ENCODE measurements around the gene MYO1E. TPM values are rescaled to one million over a fixed set of nuclear protein-coding genes. Genes with fewer than 3 reads are reported as not detected.
"Not testable (repeated sequence)": the region's sequence is repeated elsewhere in the genome, so short reads cannot be mapped to it uniquely, and the experiment has no call there.

The MYO1E gene
- total and polyA plus RNA-seq, 4 donors: 20.9 to 84.2 (median 52.4) TPM

- 94 to 100% methylated on average over 1 of the region's 1 CpG for WGBS, 2 donors
- DNase-seq: no peak
Measured at GRCh38 chr15:59338414-59338813, 34.3 kb downstream of the MYO1E start.

GRCh38 chr15:59336725-59337124 is 35.9 kb downstream of the MYO1E start:
- H3K27me3 ChIP-seq (ENCODE audit: control insufficient read depth in 3 of 3, insufficient read depth in 3 of 3, low read length in 2 of 3); H3K36me3 ChIP-seq (ENCODE audit: control insufficient read depth in 4 of 4, insufficient read depth in 4 of 4, low read length in 4 of 4); H3K4me1 ChIP-seq (ENCODE audit: control insufficient read depth in 5 of 5, insufficient read depth in 5 of 5, low read length in 5 of 5); DNase-seq; H3K4me3 ChIP-seq; H3K27ac ChIP-seq (ENCODE audit: low read depth in 1 of 2, low read length in 1 of 2); H3K9ac ChIP-seq (ENCODE audit: insufficient read depth in 1 of 2, low read length in 2 of 2); H3K9me3 ChIP-seq (ENCODE audit: control insufficient read depth in 4 of 4, insufficient read depth in 3 of 4, low read length in 3 of 4); ATAC-seq (ENCODE audit: insufficient read depth, low FRiP score): not testable (repeated sequence)
- WGBS, 2 donors: 94 to 97% methylated on average over 4 of the region's 4 CpGs

More at GRCh38 chr15:59338414-59338813, 34.3 kb downstream of the MYO1E start:
- Histone ChIP-seq H3K9ac (ENCODE audit: insufficient read depth in 1 of 2, low read length in 2 of 2) (no peak overlapping the region), H3K36me3 (ENCODE audit: control insufficient read depth in 4 of 4, insufficient read depth in 4 of 4, low read length in 4 of 4) (no peaks in the 10 kb centered on the region), H3K4me3 (no peak overlapping the region), H3K27ac (ENCODE audit: low read depth in 1 of 2, low read length in 1 of 2) (no peak overlapping the region), H3K27me3 (ENCODE audit: control insufficient read depth in 3 of 3, insufficient read depth in 3 of 3, low read length in 2 of 3) (no peaks in the 10 kb centered on the region), H3K4me1 (ENCODE audit: control insufficient read depth in 5 of 5, insufficient read depth in 5 of 5, low read length in 5 of 5) (peaks cover 0 to 8% (median 2%) of the 10 kb centered on the region in 5 donors), H3K9me3 (ENCODE audit: control insufficient read depth in 4 of 4, insufficient read depth in 3 of 4, low read length in 3 of 4) (no peaks in the 10 kb centered on the region)
- ATAC-seq (ENCODE audit: insufficient read depth, low FRiP score): no peak
- TF ChIP-seq CTCF (IDR thresholded peaks at IDR 0.05; ENCODE audit: control extremely low read depth, extremely low read depth): no peak

GRCh38 chr15:59335207-59335786 is 37.4 kb downstream of the MYO1E start:
- DNase-seq (peak in 2 of 3 donors; percentile 15 to 40), ATAC-seq (ENCODE audit: insufficient read depth, low FRiP score) (no peak)
- no peaks in the 10 kb centered on the region for H3K36me3 ChIP-seq (ENCODE audit: control insufficient read depth in 4 of 4, insufficient read depth in 4 of 4, low read length in 4 of 4)
- peaks cover 0 to 8% (median 3%) of the 10 kb centered on the region in 5 donors for H3K4me1 ChIP-seq (ENCODE audit: control insufficient read depth in 5 of 5, insufficient read depth in 5 of 5, low read length in 5 of 5)
- WGBS, 2 donors: 67 to 85% methylated on average over 10 of the region's 10 CpGs
- no peak for TF ChIP-seq CTCF (IDR thresholded peaks at IDR 0.05; ENCODE audit: control extremely low read depth, extremely low read depth)
- no peaks in the 10 kb centered on the region for H3K9me3 ChIP-seq (ENCODE audit: control insufficient read depth in 4 of 4, insufficient read depth in 3 of 4, low read length in 3 of 4)
- H3K9ac ChIP-seq (ENCODE audit: insufficient read depth in 1 of 2, low read length in 2 of 2): no peak overlapping the region
- H3K4me3 ChIP-seq: no peak overlapping the region
- no peak overlapping the region for H3K27ac ChIP-seq (ENCODE audit: low read depth in 1 of 2, low read length in 1 of 2)
- H3K27me3 ChIP-seq (ENCODE audit: control insufficient read depth in 3 of 3, insufficient read depth in 3 of 3, low read length in 2 of 3): no peaks in the 10 kb centered on the region

GRCh38 chr15:59334076-59334415 is 38.6 kb downstream of the MYO1E start:
- H3K36me3 ChIP-seq (ENCODE audit: control insufficient read depth in 4 of 4, insufficient read depth in 4 of 4, low read length in 4 of 4): no peaks in the 10 kb centered on the region
- no peak for TF ChIP-seq CTCF (IDR thresholded peaks at IDR 0.05; ENCODE audit: control extremely low read depth, extremely low read depth)
- no peaks in the 10 kb centered on the region for H3K27me3 ChIP-seq (ENCODE audit: control insufficient read depth in 3 of 3, insufficient read depth in 3 of 3, low read length in 2 of 3)
- H3K9me3 ChIP-seq (ENCODE audit: control insufficient read depth in 4 of 4, insufficient read depth in 3 of 4, low read length in 3 of 4): no peaks in the 10 kb centered on the region
- 71 to 84% methylated on average over 3 of the region's 3 CpGs for WGBS, 2 donors
- no peak for DNase-seq
- H3K4me1 ChIP-seq (ENCODE audit: control insufficient read depth in 5 of 5, insufficient read depth in 5 of 5, low read length in 5 of 5): peaks cover 0 to 15% (median 3%) of the 10 kb centered on the region in 5 donors
- no peak for ATAC-seq (ENCODE audit: insufficient read depth, low FRiP score)
- no peak overlapping the region for H3K9ac ChIP-seq (ENCODE audit: insufficient read depth in 1 of 2, low read length in 2 of 2)
- H3K4me3 ChIP-seq: no peak overlapping the region
- H3K27ac ChIP-seq (ENCODE audit: low read depth in 1 of 2, low read length in 1 of 2): no peak overlapping the region

All from lung (tissue), 12 donors.